Left lung (tissue), 10 donors: ENCODE measurements around the gene TTC21A. TPM values are rescaled to one million over a fixed set of nuclear protein-coding genes. Genes with fewer than 3 reads are reported as not detected.

ENCODE experiments used
- ATAC-seq: fragments of 200-7000 bp; cut with Tn5 transposase; one replicate; pipeline ENCODE4 v1.9.1; 2020; ENCODE audit warnings: moderate library complexity
- DNase-seq, 4 donors: peaks; one replicate each; pipeline ENCODE4 v3.0.0-alpha.2; 2013 to 2020
- H3K27ac ChIP-seq, 2 donors: fragments of 200-600 bp; sonication (generic) in 1 of 2; one replicate each; pipeline versions ENCODE4 v1.5.0 to v1.8.0; 2020 to 2021
- H3K27me3 ChIP-seq, 2 donors: fragments of 200-600 bp; sonication (generic) in 1 of 2; one replicate each; pipeline versions ENCODE4 v1.5.0 to v1.8.0; 2020 to 2021
- H3K36me3 ChIP-seq, 2 donors: fragments of 200-600 bp; sonication (generic) in 1 of 2; one replicate each; pipeline versions ENCODE4 v1.5.0 to v1.8.0; 2020 to 2021
- H3K4me1 ChIP-seq, 2 donors: fragments of 200-600 bp; one replicate each; pipeline ENCODE4 v1.8.0; 2021
- H3K4me3 ChIP-seq, 2 donors: fragments of 200-600 bp; sonication (generic) in 1 of 2; one replicate each; pipeline versions ENCODE4 v1.5.0 to v1.8.0; 2020 to 2021; ENCODE audit warnings: mild to moderate bottlenecking in 1 of 2
- H3K9me3 ChIP-seq, 2 donors: fragments of 200-600 bp; sonication (generic) in 1 of 2; one replicate each; pipeline versions ENCODE4 v1.5.0 to v1.8.0; 2020 to 2021
- CTCF ChIP-seq, 2 donors: fragments of 200-600 bp; sonication (generic) in 1 of 2; IDR thresholded peaks; one replicate each; pipeline versions ENCODE4 v1.5.0 to v1.8.0; 2021; ENCODE audit warnings: antibody characterized with exemption in 2 of 2
- intact Hi-C, 2 donors: fragments of 100-400 bp; cut with DNase I; formaldehyde crosslinking; loops; one replicate each; pipeline versions ENCODE4 v1.11.2 to v1.14.2; 2022
- polyA plus RNA-seq, 6 donors: library from polyadenylated mRNA; unstranded; fragments of 120-200 nt; gene quantifications; one replicate each; pipeline ENCODE4 v1.2.1, GENCODE V29; 2013; ENCODE audit not compliant: insufficient read length in 6 of 6
- total RNA-seq, 2 donors: library from RNA; stranded (reverse); fragmentation: NEBNext Ultra II Directional; extraction: Animal tissue kit (Norgen Biotek cat#: 25700); gene quantifications; one replicate each; pipeline ENCODE4 v1.2.1, GENCODE V29; 2021
- donor health status: DM: no; HTN: yes; CAD: no.
- donor health status: DM: no; HTN: no; CAD: no.

TTC21A gene
- total and polyA plus RNA-seq, 8 donors: 7.1 to 21.8 (median 14.3) TPM

DNA sequence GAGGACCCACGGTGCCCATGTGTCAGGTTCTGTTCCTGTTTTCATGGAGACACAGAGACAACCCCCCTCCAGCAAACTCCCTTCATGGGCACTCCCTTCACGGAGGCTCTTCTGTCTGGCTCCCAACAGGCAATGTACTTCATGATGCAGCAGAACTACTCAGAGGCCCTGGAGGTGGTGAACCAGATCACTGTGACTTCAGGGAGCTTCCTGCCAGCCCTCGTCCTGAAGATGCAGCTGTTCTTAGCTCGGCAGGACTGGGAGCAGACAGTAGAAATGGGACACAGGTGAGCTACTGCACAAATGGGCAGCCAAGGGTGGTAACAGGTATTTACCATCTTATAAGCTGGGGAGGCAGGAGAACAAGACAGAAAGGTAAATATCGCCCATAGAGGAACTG is 7.0 kb downstream of the TTC21A start:
- Histone ChIP-seq H3K4me1 (no peaks in the 10 kb centered on the region), H3K4me3 (no peak overlapping the region), H3K9me3 (no peaks in the 10 kb centered on the region), H3K36me3 (peaks cover 0 to 18% of the 10 kb centered on the region in 2 donors), H3K27me3 (no peaks in the 10 kb centered on the region), H3K27ac (no peak overlapping the region)
- DNase-seq: no peak
- no peak for TF ChIP-seq CTCF (IDR thresholded peaks at IDR 0.05)
- ATAC-seq: no peak
- intact Hi-C loops: no loop called here

DNA sequence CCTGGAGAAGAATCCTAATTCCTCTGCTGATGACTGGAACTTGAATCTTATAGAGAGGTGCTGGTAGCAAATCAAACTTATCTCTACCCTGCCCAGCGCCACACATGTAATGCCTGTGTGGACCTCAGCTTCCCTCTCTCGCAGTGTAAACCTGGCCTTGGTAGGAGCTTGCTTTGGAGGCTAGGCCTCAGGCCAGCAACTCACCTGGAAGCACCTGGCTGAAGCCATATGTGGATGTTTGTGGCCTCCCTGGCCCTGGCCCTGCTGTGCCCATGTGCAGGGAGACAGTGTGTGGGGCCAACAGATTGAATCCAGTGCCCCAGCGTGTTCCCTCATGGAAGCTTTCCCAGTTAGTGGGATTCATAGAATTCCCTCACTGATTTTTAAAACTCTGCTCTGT is 8.4 kb downstream of the TTC21A start:
- intact Hi-C loops: no loop called here
- TF ChIP-seq CTCF (IDR thresholded peaks at IDR 0.05): no peak
- H3K27me3 ChIP-seq: no peaks in the 10 kb centered on the region
- DNase-seq (no peak), ATAC-seq (no peak)
- no peaks in the 10 kb centered on the region for H3K4me1 ChIP-seq
- peaks cover 0 to 18% of the 10 kb centered on the region in 2 donors for H3K36me3 ChIP-seq
- H3K9me3 ChIP-seq: no peaks in the 10 kb centered on the region
- H3K27ac ChIP-seq: no peak overlapping the region
- H3K4me3 ChIP-seq: no peak overlapping the region

DNA sequence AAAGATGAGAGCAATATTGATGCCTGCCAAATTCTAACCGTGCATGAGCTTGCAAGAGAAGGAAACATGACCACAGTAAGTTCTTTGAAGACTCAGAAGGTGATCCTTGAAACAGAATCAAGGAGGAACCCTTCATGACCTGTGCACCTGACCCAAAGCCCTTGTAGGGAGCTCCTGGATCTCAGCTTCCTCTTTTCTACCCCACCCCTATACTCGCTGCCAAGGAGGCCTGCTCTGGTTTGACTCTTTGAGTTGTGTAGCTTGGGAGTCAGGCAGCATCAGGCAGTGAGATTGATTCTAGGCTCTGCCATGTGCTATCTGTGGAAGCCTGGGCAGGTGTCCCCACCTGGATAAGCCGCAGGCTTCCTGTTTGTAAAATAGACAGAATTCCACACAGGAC is 10.6 kb downstream of the TTC21A start:
- Histone ChIP-seq H3K4me1 (no peaks in the 10 kb centered on the region), H3K4me3 (no peak overlapping the region), H3K27ac (no peak overlapping the region), H3K36me3 (peaks cover 0 to 18% of the 10 kb centered on the region in 2 donors), H3K9me3 (no peaks in the 10 kb centered on the region), H3K27me3 (no peaks in the 10 kb centered on the region)
- no peak for TF ChIP-seq CTCF (IDR thresholded peaks at IDR 0.05)
- ATAC-seq: no peak
- intact Hi-C loops: no loop called here
- DNase-seq: no peak

DNA sequence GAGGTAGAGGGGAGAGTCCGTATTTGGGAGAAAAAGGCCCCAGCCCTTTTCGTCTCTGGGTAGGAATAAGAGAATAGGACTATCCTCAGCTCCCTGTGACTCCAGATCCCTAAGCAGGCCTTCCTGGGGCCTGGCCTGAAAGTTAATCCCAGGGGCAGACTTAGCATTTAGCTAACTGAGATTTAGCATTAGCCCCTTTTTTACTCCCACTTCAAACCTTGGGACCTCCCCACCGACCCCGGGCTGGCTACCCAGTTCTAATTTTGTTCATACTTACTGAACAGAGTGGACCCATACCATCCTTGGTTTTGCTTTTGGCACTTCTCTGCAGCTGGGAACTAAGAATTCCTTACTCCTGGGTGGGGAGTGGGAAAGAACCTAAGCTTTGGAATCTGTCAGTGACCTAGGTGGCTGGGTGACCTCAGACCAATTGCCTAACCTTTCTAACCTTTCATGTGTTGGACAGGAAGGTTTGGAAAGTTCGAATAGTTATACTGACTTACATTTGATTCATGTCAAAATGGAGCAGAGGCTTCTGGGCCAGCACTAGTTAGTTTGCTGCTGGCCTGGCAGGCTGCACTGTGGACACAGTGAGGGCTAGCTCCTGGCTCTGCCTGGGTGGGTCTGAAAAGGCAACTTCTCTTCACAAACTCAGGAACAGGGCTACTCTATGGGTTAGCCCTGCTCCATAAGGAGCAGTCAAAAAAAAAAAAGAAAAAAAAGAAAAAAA is 11.6 kb downstream of the TTC21A start:
- Histone ChIP-seq H3K27me3 (no peaks in the 10 kb centered on the region), H3K36me3 (peaks cover 0 to 18% of the 10 kb centered on the region in 2 donors), H3K27ac (no peak overlapping the region), H3K9me3 (no peaks in the 10 kb centered on the region), H3K4me1 (no peaks in the 10 kb centered on the region), H3K4me3 (no peak overlapping the region)
- TF ChIP-seq CTCF (IDR thresholded peaks at IDR 0.05): no peak
- intact Hi-C loops: no loop called here
- ATAC-seq: no peak
- DNase-seq: no peak

- Histone ChIP-seq H3K4me1 (peaks cover 0 to 9% of the 10 kb centered on the region in 2 donors), H3K27ac (no peak overlapping the region), H3K36me3 (peaks cover 0 to 12% of the 10 kb centered on the region in 2 donors), H3K9me3 (no peaks in the 10 kb centered on the region), H3K4me3 (no peak overlapping the region), H3K27me3 (no peaks in the 10 kb centered on the region)
- no peak for TF ChIP-seq CTCF (IDR thresholded peaks at IDR 0.05)
- no peak for ATAC-seq
- intact Hi-C loops: no loop called here
- DNase-seq: no peak
Measured at GRCh38 chr3:39121621-39122020, 14.1 kb downstream of the TTC21A start.
